SU-DHL-6 (cell line): Measurements from ENCODE around the gene ZNF322.

Experiments used
- H2AFZ ChIP-seq: fragments of 200-600 bp; sonication (generic); 2 replicates; pipeline ENCODE4 v1.6.1; 2014; ENCODE audit warnings: low read depth, mild to moderate bottlenecking, moderate library complexity, mixed read lengths, antibody characterized with exemption, low read length; ENCODE audit not compliant: severe bottlenecking
- H3F3A ChIP-seq: fragments of 200-600 bp; shearing (Covaris generic); 2 replicates; pipeline ENCODE4 v1.6.0; 2016; ENCODE audit warnings: antibody characterized with exemption, mild to moderate bottlenecking; ENCODE audit not compliant: insufficient read depth
- H3K27ac ChIP-seq: fragments of 200-600 bp; sonication (generic); 2 replicates; pipeline ENCODE4 v1.5.1; 2016; ENCODE audit warnings: low read depth, mild to moderate bottlenecking, low read length, moderate library complexity, mixed read lengths
- H3K27me3 ChIP-seq: fragments of 200-600 bp; sonication (generic), shearing (Covaris generic); 2 replicates; pipeline ENCODE4 v1.6.0; 2014; ENCODE audit warnings: mild to moderate bottlenecking, low read length
- H3K36me3 ChIP-seq: fragments of 200-600 bp; sonication (generic); 2 replicates; pipeline ENCODE4 v1.6.1; 2014; ENCODE audit warnings: mild to moderate bottlenecking, low read length, mixed read lengths
- H3K4me2 ChIP-seq: fragments of 300-600, 200-600 bp; shearing (Covaris generic), sonication (generic); 2 replicates; pipeline ENCODE4 v1.6.0; 2014; ENCODE audit warnings: low read length, low read depth, mild to moderate bottlenecking; ENCODE audit not compliant: poor library complexity, severe bottlenecking
- H3K4me3 ChIP-seq: fragments of 200-600 bp; sonication (generic); 2 replicates; pipeline ENCODE4 v1.5.1; 2014; ENCODE audit warnings: antibody characterized with exemption, low read length, mild to moderate bottlenecking, mixed read lengths; ENCODE audit not compliant: insufficient read depth, poor library complexity, severe bottlenecking
- H3K79me2 ChIP-seq: fragments of 200-600 bp; sonication (generic); 2 replicates; pipeline ENCODE4 v1.6.1; 2014; ENCODE audit warnings: mild to moderate bottlenecking, low read length, moderate library complexity; ENCODE audit not compliant: insufficient read depth
- H3K9ac ChIP-seq: fragments of 200-600 bp; sonication (generic); 2 replicates; pipeline ENCODE4 v1.7.0; 2014; ENCODE audit warnings: mild to moderate bottlenecking, low read length
- H3K9me2 ChIP-seq: fragments of 200-600 bp; sonication (generic); replicated peaks from 2 replicates; pipeline ENCODE4 v1.6.1; 2014; ENCODE audit warnings: low read length; ENCODE audit not compliant: insufficient read depth
- H3K9me3 ChIP-seq: fragments of 200-600 bp; sonication (generic); 2 replicates; pipeline ENCODE4 v1.6.1; 2014; ENCODE audit warnings: low read length, mixed read lengths; ENCODE audit not compliant: insufficient read depth
- H4K20me1 ChIP-seq: fragments of 200-600 bp; sonication (generic); 2 replicates; pipeline ENCODE4 v1.6.1; 2014; ENCODE audit warnings: low read depth, mild to moderate bottlenecking, antibody characterized with exemption, low read length, moderate library complexity, mixed read lengths
- CTCF ChIP-seq: fragments of 200-600 bp; sonication (generic); IDR thresholded peaks from one replicate; pipeline ENCODE4 v1.5.1; 2017; ENCODE audit warnings: antibody characterized with exemption, mild to moderate bottlenecking, low read length, moderate library complexity; ENCODE audit not compliant: insufficient read depth, poor library complexity, severe bottlenecking
- EZH2phosphoT487 ChIP-seq: fragments of 200-600 bp; sonication (generic), shearing (Covaris generic); conservative IDR thresholded peaks from 2 replicates; pipeline ENCODE4 v1.6.1; 2018; ENCODE audit warnings: mild to moderate bottlenecking, antibody characterized with exemption, low read length, moderate library complexity, mixed read lengths

ZNF322 gene

GRCh38 chr6:26594730-26595632 is 64.6 kb downstream of the ZNF322 start:
- H3K9ac ChIP-seq, result peak overlapping the region; percentile 79

GRCh38 chr6:26594131-26594498 is 65.4 kb downstream of the ZNF322 start:
- H3K4me3 ChIP-seq, result no peak overlapping the region

More at GRCh38 chr6:26594730-26595632, 64.6 kb downstream of the ZNF322 start:
- Histone ChIP-seq H3K9me3 (no peaks in the 10 kb centered on the region), H3F3A (peaks cover 16% of the 10 kb centered on the region; the same call in 1 of the 2 replicates), H3K36me3 (peaks cover 13% of the 10 kb centered on the region; the same call in 1 of the 2 replicates), H3K4me2 (peak overlapping the region; percentile 91), H3K9me2 (no peaks in the 10 kb centered on the region), H3K27me3 (no peaks in the 10 kb centered on the region), H2AFZ (peak overlapping the region; percentile 92), H4K20me1 (no peaks in the 10 kb centered on the region), H3K79me2 (peaks cover 20% of the 10 kb centered on the region), H3K4me3 (peak overlapping the region; percentile 84), H3K27ac (no peak overlapping the region)
- no peak for TF ChIP-seq CTCF
- TF ChIP-seq EZH2phosphoT487, result no peak

GRCh38 chr6:26593278-26594130 is 66.0 kb downstream of the ZNF322 start:
- Histone ChIP-seq H3K9ac (no peak overlapping the region), H4K20me1 (no peaks in the 10 kb centered on the region), H3K27ac (no peak overlapping the region), H3K27me3 (no peaks in the 10 kb centered on the region), H3F3A (peaks cover 12% of the 10 kb centered on the region; the same call in 1 of the 2 replicates), H3K79me2 (peaks cover 16% of the 10 kb centered on the region), H3K9me2 (no peaks in the 10 kb centered on the region), H2AFZ (no peak overlapping the region), H3K4me3 (no peak overlapping the region), H3K9me3 (no peaks in the 10 kb centered on the region), H3K36me3 (no peaks in the 10 kb centered on the region), H3K4me2 (no peak overlapping the region)
- TF ChIP-seq EZH2phosphoT487, result no peak
- TF ChIP-seq CTCF, result no peak

More at GRCh38 chr6:26594131-26594498, 65.4 kb downstream of the ZNF322 start:
- H3K4me2 ChIP-seq, result no peak overlapping the region
- no peaks in the 10 kb centered on the region for H3K9me3 ChIP-seq
- no peaks in the 10 kb centered on the region for H3K27me3 ChIP-seq
- H2AFZ ChIP-seq, result no peak overlapping the region
- peaks cover 12% of the 10 kb centered on the region; the same call in 1 of the 2 replicates for H3F3A ChIP-seq
- no peaks in the 10 kb centered on the region for H3K9me2 ChIP-seq
- H3K27ac ChIP-seq, result no peak overlapping the region
- TF ChIP-seq EZH2phosphoT487 (no peak), CTCF (no peak)
- H3K9ac ChIP-seq, result no peak overlapping the region
- H3K36me3 ChIP-seq, result peaks cover 5% of the 10 kb centered on the region; the same call in 1 of the 2 replicates
- H4K20me1 ChIP-seq, result no peaks in the 10 kb centered on the region
- H3K79me2 ChIP-seq, result peaks cover 20% of the 10 kb centered on the region
